ENCODE data around the gene MYO1A. TPM values are rescaled to one million over a fixed set of nuclear protein-coding genes. Genes with fewer than 3 reads are reported as not detected.
A peak's percentile ranks its signal among the peaks of the same experiment; 100 is the strongest.

MYO1A gene
- total and polyA plus RNA-seq, 2 of the 13 experiments (the other 11 are each of a cell fraction or from before 2014, with no cell fraction given), result 5.3 to 6.0 TPM

GRCh38 chr12:57005980-57006808, 43.7 kb downstream of the MYO1A start, which contains the start of gene ZBTB39 (continued):
- TF ChIP-seq ZBTB10 (CRISPR knock-in tag; IDR thresholded peaks at IDR 0.05; ENCODE audit: borderline replicate concordance) (peak; percentile 32; the same call in 1 of the 2 replicates), PHF20 (CRISPR knock-in tag; IDR thresholded peaks at IDR 0.05) (no peak), STAG1 (CRISPR knock-in tag; IDR thresholded peaks at IDR 0.05) (no peak), TARDBP (CRISPR knock-in tag; IDR thresholded peaks at IDR 0.05) (no peak), ZNF256 (CRISPR knock-in tag; conservative IDR thresholded peaks at IDR 0.05) (no peak), ZNF607 (CRISPR knock-in tag; IDR thresholded peaks at IDR 0.05; ENCODE audit: borderline replicate concordance) (no peak), NFIB (CRISPR knock-in tag; IDR thresholded peaks at IDR 0.05; ENCODE audit: borderline replicate concordance) (no peak), ATF2 (CRISPR knock-in tag; IDR thresholded peaks at IDR 0.05) (no peak), ASH2L (IDR thresholded peaks at IDR 0.05; ENCODE audit: insufficient read length, low read depth, low read length) (peak; percentile 32), KLF12 (CRISPR knock-in tag; IDR thresholded peaks at IDR 0.05; ENCODE audit: borderline replicate concordance) (0 out of 2 replicates have a peak, but pooled peaks have one; percentile 29), ZNF7 (CRISPR knock-in tag; IDR thresholded peaks at IDR 0.05) (no peak), ZNF562 (CRISPR knock-in tag; IDR thresholded peaks at IDR 0.05; ENCODE audit: borderline replicate concordance) (no peak), SATB2 (CRISPR knock-in tag; IDR thresholded peaks at IDR 0.05) (no peak), ZFP62 (CRISPR knock-in tag; IDR thresholded peaks at IDR 0.05) (no peak), THAP7 (CRISPR knock-in tag; IDR thresholded peaks at IDR 0.05) (no peak), ZNF281 (CRISPR knock-in tag; IDR thresholded peaks at IDR 0.05; ENCODE audit: borderline replicate concordance) (no peak), TCF12 (IDR thresholded peaks at IDR 0.05) (no peak), TCF12 (CRISPR knock-in tag; IDR thresholded peaks at IDR 0.05) (0 out of 2 replicates have a peak, but pooled peaks have one; percentile 35), ZNF670 (CRISPR knock-in tag; IDR thresholded peaks at IDR 0.05; ENCODE audit: borderline replicate concordance) (no peak), ZNF674 (CRISPR knock-in tag; IDR thresholded peaks at IDR 0.05; ENCODE audit: low read depth) (no peak), PAF1 (CRISPR knock-in tag; IDR thresholded peaks at IDR 0.05) (no peak)

Data from HepG2 (cell line).